ENCODE results near the gene FYB1. TPM values are rescaled to one million over a fixed set of nuclear protein-coding genes. Genes with fewer than 3 reads are reported as not detected.
"Not testable (repeated sequence)": the region's sequence is repeated elsewhere in the genome, so short reads cannot be mapped to it uniquely, and the experiment has no call there.

FYB1 gene
- total RNA-seq, 1 experiment from 2014 or later = 1.3 TPM

GRCh38 chr5:39238366-39239105 is 19.2 kb upstream of the FYB1 start:
- Mint-ChIP-seq H3K27ac (ENCODE audit: unreplicated experiment) (no peak overlapping the region), H3K27me3 (ENCODE audit: insufficient read depth, unreplicated experiment) (no peaks in the 10 kb centered on the region), H3K36me3 (ENCODE audit: insufficient read depth, unreplicated experiment) (no peaks in the 10 kb centered on the region), H3K4me3 (ENCODE audit: unreplicated experiment) (no peak overlapping the region), H3K4me1 (ENCODE audit: low read depth, unreplicated experiment) (no peaks in the 10 kb centered on the region), H3K9me3 (ENCODE audit: unreplicated experiment) (no peaks in the 10 kb centered on the region)
- Histone ChIP-seq H3K9me3 (peaks cover 12% of the 10 kb centered on the region; the same call in 1 of the 2 replicates), H3K4me1 (no peaks in the 10 kb centered on the region), H3K27me3 (replicated peaks; ENCODE audit: control insufficient read depth, insufficient read depth, low read length) (no peaks in the 10 kb centered on the region), H3K36me3 (ENCODE audit: control insufficient read depth, insufficient read depth, low read length) (no peaks in the 10 kb centered on the region), H3K4me3 (ENCODE audit: low read depth, low read length) (no peak overlapping the region)
- TF ChIP-seq CTCF (IDR thresholded peaks at IDR 0.05; ENCODE audit: insufficient read depth in 1 of 2, low read depth in 1 of 2, low read length in 1 of 2, severe bottlenecking in 1 of 2, unreplicated experiment in 1 of 2) = no peak
- DNase-seq = no peak
- ChIA-PET POLR2A (no interaction called here), CTCF (no interaction called here)
- no TSS peak for BruUV-seq (replicated peaks)
- intact Hi-C loops (cut with micrococcal nuclease; ENCODE audit: unreplicated experiment) = no loop called here

GRCh38 chr5:39236718-39237117 is 17.4 kb upstream of the FYB1 start:
- no peak for TF ChIP-seq CTCF (IDR thresholded peaks at IDR 0.05; ENCODE audit: insufficient read depth in 1 of 2, low read depth in 1 of 2, low read length in 1 of 2, severe bottlenecking in 1 of 2, unreplicated experiment in 1 of 2)
- Mint-ChIP-seq H3K36me3 (ENCODE audit: insufficient read depth, unreplicated experiment) (no peaks in the 10 kb centered on the region), H3K4me1 (ENCODE audit: low read depth, unreplicated experiment) (peaks cover 5% of the 10 kb centered on the region), H3K4me3 (ENCODE audit: unreplicated experiment) (no peak overlapping the region), H3K9me3 (ENCODE audit: unreplicated experiment) (no peaks in the 10 kb centered on the region), H3K27ac (ENCODE audit: unreplicated experiment) (no peak overlapping the region), H3K27me3 (ENCODE audit: insufficient read depth, unreplicated experiment) (no peaks in the 10 kb centered on the region)
- intact Hi-C loops (cut with micrococcal nuclease; ENCODE audit: unreplicated experiment) = no loop called here
- POLR2A ChIA-PET = no interaction called here
- BruUV-seq (replicated peaks) = no TSS peak
- Histone ChIP-seq H3K27me3 (replicated peaks; ENCODE audit: control insufficient read depth, insufficient read depth, low read length) (no peaks in the 10 kb centered on the region), H3K4me1 (peaks cover 6% of the 10 kb centered on the region), H3K9me3 (peaks cover 12% of the 10 kb centered on the region; the same call in 1 of the 2 replicates), H3K4me3 (ENCODE audit: low read depth, low read length) (no peak overlapping the region), H3K36me3 (ENCODE audit: control insufficient read depth, insufficient read depth, low read length) (no peaks in the 10 kb centered on the region)
- DNase-seq = no peak
- CTCF ChIA-PET = no interaction called here

GRCh38 chr5:39235648-39236047 is 16.3 kb upstream of the FYB1 start:
- no TSS peak for BruUV-seq (replicated peaks)
- DNase-seq = no peak
- Mint-ChIP-seq H3K4me1 (ENCODE audit: low read depth, unreplicated experiment) (peaks cover 9% of the 10 kb centered on the region), H3K36me3 (ENCODE audit: insufficient read depth, unreplicated experiment) (no peaks in the 10 kb centered on the region), H3K27ac (ENCODE audit: unreplicated experiment) (no peak overlapping the region), H3K27me3 (ENCODE audit: insufficient read depth, unreplicated experiment) (no peaks in the 10 kb centered on the region), H3K4me3 (ENCODE audit: unreplicated experiment) (no peak overlapping the region), H3K9me3 (ENCODE audit: unreplicated experiment) (no peaks in the 10 kb centered on the region)
- intact Hi-C loops (cut with micrococcal nuclease; ENCODE audit: unreplicated experiment) = no loop called here
- Histone ChIP-seq H3K36me3 (ENCODE audit: control insufficient read depth, insufficient read depth, low read length) (no peaks in the 10 kb centered on the region), H3K4me1 (peaks cover 12% of the 10 kb centered on the region), H3K27me3 (replicated peaks; ENCODE audit: control insufficient read depth, insufficient read depth, low read length) (no peaks in the 10 kb centered on the region), H3K4me3 (ENCODE audit: low read depth, low read length) (no peak overlapping the region), H3K9me3 (peaks cover 9% of the 10 kb centered on the region; the same call in 1 of the 2 replicates)
- ChIA-PET CTCF (no interaction called here), POLR2A (no interaction called here)
- no peak for TF ChIP-seq CTCF (IDR thresholded peaks at IDR 0.05; ENCODE audit: insufficient read depth in 1 of 2, low read depth in 1 of 2, low read length in 1 of 2, severe bottlenecking in 1 of 2, unreplicated experiment in 1 of 2)

- H3K9me3 ChIP-seq; H3K4me3 ChIP-seq (ENCODE audit: low read depth, low read length); CTCF ChIA-PET; H3K4me3 Mint-ChIP-seq (ENCODE audit: unreplicated experiment); H3K27ac Mint-ChIP-seq (ENCODE audit: unreplicated experiment); H3K9me3 Mint-ChIP-seq (ENCODE audit: unreplicated experiment); H3K27me3 Mint-ChIP-seq (ENCODE audit: insufficient read depth, unreplicated experiment); H3K4me1 Mint-ChIP-seq (ENCODE audit: low read depth, unreplicated experiment); POLR2A ChIA-PET; H3K27me3 ChIP-seq (replicated peaks; ENCODE audit: control insufficient read depth, insufficient read depth, low read length); intact Hi-C loops (cut with micrococcal nuclease; ENCODE audit: unreplicated experiment); H3K36me3 ChIP-seq (ENCODE audit: control insufficient read depth, insufficient read depth, low read length); H3K36me3 Mint-ChIP-seq (ENCODE audit: insufficient read depth, unreplicated experiment); BruUV-seq (replicated peaks); DNase-seq: not testable (repeated sequence)
- H3K4me1 ChIP-seq = peaks cover 12% of the 10 kb centered on the region
These were observed 15.1 kb upstream of the FYB1 start for GRCh38 chr5:39234494-39234893.

All from Caco-2 (cell line).